PC-9 (cell line): ENCODE results near the gene DYNC1H1. TPM values are rescaled to one million over a fixed set of nuclear protein-coding genes. Genes with fewer than 3 reads are reported as not detected.
"Not testable (repeated sequence)": the region's sequence is repeated elsewhere in the genome, so short reads cannot be mapped to it uniquely, and the experiment has no call there.

Experiments
- BruUV-seq: library from RNA; stranded (reverse); fragments of 400-500 nt; replicated peaks from 2 replicates; lab custom pipeline; 2021; lab: Mats Ljungman, UMichigan
- CTCF ChIA-PET: fragments of 300-600 bp; sonication (Branson Sonifier 250); formaldehyde crosslinking; loops from one replicate; lab custom pipeline; 2022; ENCODE audit warnings: antibody characterized with exemption; lab: Charles Lee
- POLR2A ChIA-PET: fragments of 300-600 bp; sonication (Branson Sonifier 250); formaldehyde crosslinking; loops from one replicate; lab custom pipeline; 2022; ENCODE audit warnings: antibody characterized with exemption; ENCODE audit not compliant: unreplicated experiment; lab: Charles Lee
- DNase-seq, 2 experiments: peaks; one replicate each; pipeline versions ENCODE4 v3.0.0 to v3.0.0-alpha.2; 2015 to 2022; ENCODE audit warnings: mixed read lengths in 1 of 2
- H2AFZ ChIP-seq: fragments of 200-600 bp; sonication (generic); 2 replicates; pipeline ENCODE4 v1.8.1; 2017; ENCODE audit warnings: antibody characterized with exemption
- H3F3A ChIP-seq: fragments of 200-600 bp; sonication (generic); 2 replicates; pipeline ENCODE4 v1.8.1; 2017; ENCODE audit warnings: antibody characterized with exemption, mild to moderate bottlenecking, low read depth; ENCODE audit not compliant: insufficient read depth
- H3K27ac ChIP-seq: fragments of 200-600 bp; sonication (generic); 2 replicates; pipeline ENCODE4 v1.6.1; 2016; ENCODE audit warnings: mixed run types
- H3K27me3 ChIP-seq: fragments of 200-600 bp; sonication (generic); 2 replicates; pipeline ENCODE4 v1.6.1; 2016; ENCODE audit warnings: low read depth, mixed run types; ENCODE audit not compliant: insufficient read depth
- H3K36me3 ChIP-seq: fragments of 200-600 bp; sonication (generic); 2 replicates; pipeline ENCODE4 v1.6.1; 2016; ENCODE audit warnings: low read depth, mixed run types
- H3K4me1 ChIP-seq: fragments of 200-600 bp; sonication (generic); replicated peaks from 2 replicates; pipeline ENCODE4 v1.6.1; 2016; ENCODE audit warnings: mixed run types; ENCODE audit not compliant: insufficient read depth
- H3K4me2 ChIP-seq: fragments of 200-600 bp; sonication (generic); 2 replicates; pipeline ENCODE4 v1.6.1; 2017; ENCODE audit warnings: mixed run types
- H3K4me3 ChIP-seq: fragments of 200-600 bp; sonication (generic); 2 replicates; pipeline ENCODE4 v1.6.1; 2016; ENCODE audit warnings: mixed run types
- H3K79me2 ChIP-seq: fragments of 200-600 bp; sonication (generic); 2 replicates; pipeline ENCODE4 v1.6.1; 2017; ENCODE audit warnings: low read depth, mixed run types
- H3K9me2 ChIP-seq: fragments of 200-600 bp; sonication (generic); 2 replicates; pipeline ENCODE4 v1.8.1; 2017; ENCODE audit warnings: mild to moderate bottlenecking; ENCODE audit not compliant: insufficient read depth
- H3K9me3 ChIP-seq: fragments of 200-600 bp; sonication (generic); 2 replicates; pipeline ENCODE4 v1.8.1; 2016; ENCODE audit warnings: low read depth; ENCODE audit not compliant: insufficient read depth
- H4K20me1 ChIP-seq: fragments of 200-600 bp; sonication (generic); 2 replicates; pipeline ENCODE4 v1.8.1; 2017; ENCODE audit not compliant: insufficient read depth
- EZH2 ChIP-seq: fragments of 200-600 bp; sonication (generic); IDR thresholded peaks from 2 replicates; pipeline ENCODE4 v1.8.0; 2017; ENCODE audit warnings: antibody characterized with exemption, low read depth
- intact Hi-C: fragments of 100-400 bp; cut with micrococcal nuclease; formaldehyde crosslinking; loops from one replicate; pipeline ENCODE4 v1.10.0; 2022; ENCODE audit not compliant: unreplicated experiment
- total RNA-seq: library from RNA; stranded (reverse); gene quantifications from 2 replicates; pipeline ENCODE4 v1.2.3, GENCODE V29; 2021
- TF ChIP-seq, protein P1 (sequence below): fragments of 200-600 bp; sonication (generic); conservative IDR thresholded peaks from 2 replicates; pipeline ENCODE4 v1.6.1; 2017; ENCODE audit warnings: mixed run types, antibody characterized with exemption, mild to moderate bottlenecking, moderate library complexity

DYNC1H1 gene
- total RNA-seq, 1 experiment from 2014 or later: 1,268 TPM

DNA sequence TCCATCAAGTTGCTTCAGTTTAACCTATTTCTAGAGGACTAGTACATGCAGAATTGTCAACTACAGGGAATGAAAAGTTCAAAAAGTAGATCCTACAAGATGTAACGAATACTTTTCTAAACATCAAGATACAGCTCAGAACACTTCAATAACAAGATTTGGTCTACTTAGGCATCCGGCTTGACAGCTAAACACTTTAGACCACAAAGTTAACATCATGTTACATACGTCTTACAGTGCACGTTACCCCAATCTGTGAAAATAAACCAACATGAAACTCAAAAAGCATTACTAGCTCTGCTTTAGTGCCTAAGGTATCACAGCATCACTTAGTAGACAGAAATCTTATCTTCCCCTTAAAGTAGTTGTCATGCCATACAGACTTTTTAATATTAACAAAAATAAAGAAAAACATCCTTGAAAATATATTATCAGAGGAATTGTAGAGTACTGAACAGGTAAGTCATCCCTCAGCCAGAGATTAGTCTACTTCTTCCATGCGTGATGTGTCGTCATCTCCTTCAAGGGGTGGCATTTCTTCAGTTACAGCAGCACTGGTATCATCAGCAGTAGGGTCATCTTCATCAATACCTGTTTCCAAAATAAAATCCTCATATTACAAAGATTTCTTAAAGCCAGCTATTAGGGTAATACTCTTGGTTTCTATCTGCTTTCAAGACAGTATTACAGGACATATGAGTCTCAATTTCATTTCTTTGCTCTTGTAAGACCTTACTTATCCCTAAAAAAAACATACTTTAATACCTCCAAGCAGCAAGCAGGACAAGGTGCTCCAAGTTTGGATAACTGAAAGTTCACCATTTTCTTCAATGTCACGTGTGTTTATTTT, 117.1 kb downstream of the DYNC1H1 start:
- Histone ChIP-seq H3F3A (peaks cover 93% of the 10 kb centered on the region), H3K36me3 (peaks cover 80% of the 10 kb centered on the region), H2AFZ (no peak overlapping the region), H3K27ac (peak overlapping the region; percentile 70), H4K20me1 (peaks cover 65% of the 10 kb centered on the region), H3K4me1 (peaks cover 47% of the 10 kb centered on the region), H3K9me3 (no peaks in the 10 kb centered on the region), H3K27me3 (no peaks in the 10 kb centered on the region), H3K4me2 (peak overlapping the region; percentile 88), H3K9me2 (no peaks in the 10 kb centered on the region), H3K4me3 (no peak overlapping the region), H3K79me2 (peaks cover 64% of the 10 kb centered on the region)
- CTCF ChIA-PET: interaction anchor here (0.6 kb wide), 1 partner anchor 16 kb away, joined by 5 read pairs; no protein-coding TSS in a partner anchor
- no peak for TF ChIP-seq EZH2
- TF ChIP-seq, protein P1, sequence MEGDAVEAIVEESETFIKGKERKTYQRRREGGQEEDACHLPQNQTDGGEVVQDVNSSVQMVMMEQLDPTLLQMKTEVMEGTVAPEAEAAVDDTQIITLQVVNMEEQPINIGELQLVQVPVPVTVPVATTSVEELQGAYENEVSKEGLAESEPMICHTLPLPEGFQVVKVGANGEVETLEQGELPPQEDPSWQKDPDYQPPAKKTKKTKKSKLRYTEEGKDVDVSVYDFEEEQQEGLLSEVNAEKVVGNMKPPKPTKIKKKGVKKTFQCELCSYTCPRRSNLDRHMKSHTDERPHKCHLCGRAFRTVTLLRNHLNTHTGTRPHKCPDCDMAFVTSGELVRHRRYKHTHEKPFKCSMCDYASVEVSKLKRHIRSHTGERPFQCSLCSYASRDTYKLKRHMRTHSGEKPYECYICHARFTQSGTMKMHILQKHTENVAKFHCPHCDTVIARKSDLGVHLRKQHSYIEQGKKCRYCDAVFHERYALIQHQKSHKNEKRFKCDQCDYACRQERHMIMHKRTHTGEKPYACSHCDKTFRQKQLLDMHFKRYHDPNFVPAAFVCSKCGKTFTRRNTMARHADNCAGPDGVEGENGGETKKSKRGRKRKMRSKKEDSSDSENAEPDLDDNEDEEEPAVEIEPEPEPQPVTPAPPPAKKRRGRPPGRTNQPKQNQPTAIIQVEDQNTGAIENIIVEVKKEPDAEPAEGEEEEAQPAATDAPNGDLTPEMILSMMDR: no peak
- no peak for DNase-seq
- intact Hi-C loops: loop anchor here (2.0 to 10.0 kb wide), 2 partner anchors 61 to 1253 kb away; partner anchors contain the start of gene EIF5
- no TSS peak for BruUV-seq
- POLR2A ChIA-PET: interaction anchor here (0.6 to 0.7 kb wide), 2 partner anchors 10 to 18 kb away, joined by 4 to 5 read pairs; no protein-coding TSS in a partner anchor

- H4K20me1 ChIP-seq: peaks cover 61% of the 10 kb centered on the region
Observed at GRCh38 chr14:102084522-102084921, 120.1 kb downstream of the DYNC1H1 start.

DNA sequence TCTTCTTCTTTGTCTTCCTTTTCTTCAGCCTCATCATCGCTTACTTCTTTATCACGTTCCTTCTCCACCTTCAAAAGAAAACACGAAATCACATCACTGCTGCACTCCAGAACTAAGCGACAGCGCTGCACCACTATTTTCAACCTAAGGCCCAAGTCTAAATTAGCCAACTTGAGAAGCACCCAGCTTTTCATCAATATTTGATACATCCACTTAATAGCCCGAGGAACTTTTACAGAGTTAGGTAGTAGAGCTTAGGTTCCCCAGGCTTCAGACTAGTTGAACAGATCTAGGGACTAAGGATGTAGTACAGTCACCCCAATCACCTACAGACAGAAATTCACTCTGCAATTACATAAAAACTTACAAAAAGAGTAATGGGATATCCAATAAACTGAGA, 120.6 kb downstream of the DYNC1H1 start:
- peak overlapping the region; percentile 88 for H3K4me2 ChIP-seq
- H3K4me3 ChIP-seq: peak overlapping the region; percentile 89
- H3K36me3 ChIP-seq: peaks cover 64% of the 10 kb centered on the region
- no TSS peak for BruUV-seq
- no peak for TF ChIP-seq EZH2
- TF ChIP-seq, protein P1: no peak
- peaks cover 55% of the 10 kb centered on the region for H3K4me1 ChIP-seq
- POLR2A ChIA-PET: interaction anchor here (0.5 to 0.7 kb wide), 4 partner anchors 18 to 219 kb away, joined by 3 to 6 read pairs (median 4); no protein-coding TSS in a partner anchor
- CTCF ChIA-PET: interaction anchor here (0.7 kb wide), 1 partner anchor 1052 kb away, joined by 3 read pairs; no protein-coding TSS in a partner anchor
- no peaks in the 10 kb centered on the region for H3K9me3 ChIP-seq
- H4K20me1 ChIP-seq: peaks cover 61% of the 10 kb centered on the region
- intact Hi-C loops: loop anchor here (10.0 kb wide), 1 partner anchor 1250 kb away; the partner anchor contains the start of gene EIF5
- H2AFZ ChIP-seq: no peak overlapping the region
- H3K27me3 ChIP-seq: no peaks in the 10 kb centered on the region
- H3F3A ChIP-seq: peaks cover 70% of the 10 kb centered on the region
- H3K27ac ChIP-seq: peak overlapping the region; percentile 70
- H3K79me2 ChIP-seq: peaks cover 77% of the 10 kb centered on the region
- no peaks in the 10 kb centered on the region for H3K9me2 ChIP-seq
- no peak for DNase-seq

More at GRCh38 chr14:102084522-102084921, 120.1 kb downstream of the DYNC1H1 start:
- peaks cover 68% of the 10 kb centered on the region for H3K36me3 ChIP-seq
- H3K27ac ChIP-seq: peak overlapping the region; percentile 70
- peaks cover 74% of the 10 kb centered on the region for H3F3A ChIP-seq
- peak overlapping the region; percentile 88 for H3K4me2 ChIP-seq
- H3K27me3 ChIP-seq, H3K9me3 ChIP-seq, BruUV-seq, H2AFZ ChIP-seq, DNase-seq, CTCF ChIA-PET, H3K9me2 ChIP-seq: not testable (repeated sequence)
- intact Hi-C loops: loop anchor here (10.0 kb wide), 1 partner anchor 1250 kb away; the partner anchor contains the start of gene EIF5
- peaks cover 55% of the 10 kb centered on the region for H3K4me1 ChIP-seq
- H3K79me2 ChIP-seq: peaks cover 78% of the 10 kb centered on the region
- H3K4me3 ChIP-seq: peak overlapping the region; percentile 89
- POLR2A ChIA-PET: interaction anchor here (0.5 to 0.7 kb wide), 5 partner anchors 17 to 198 kb away, joined by 3 to 6 read pairs (median 4); no protein-coding TSS in a partner anchor
